NT2/D1 (cell line): ENCODE data around the gene TSC22D1.

ENCODE experiments used
- YY1 ChIP-seq: IDR thresholded peaks from 2 replicates; pipeline ENCODE4 v1.6.1; 2011; ENCODE audit not compliant: insufficient read length, insufficient read depth
- ZNF274 ChIP-seq: IDR thresholded peaks from 2 replicates; pipeline ENCODE4 v1.6.1; 2011; ENCODE audit warnings: mild to moderate bottlenecking, low read depth, low read length

DNA sequence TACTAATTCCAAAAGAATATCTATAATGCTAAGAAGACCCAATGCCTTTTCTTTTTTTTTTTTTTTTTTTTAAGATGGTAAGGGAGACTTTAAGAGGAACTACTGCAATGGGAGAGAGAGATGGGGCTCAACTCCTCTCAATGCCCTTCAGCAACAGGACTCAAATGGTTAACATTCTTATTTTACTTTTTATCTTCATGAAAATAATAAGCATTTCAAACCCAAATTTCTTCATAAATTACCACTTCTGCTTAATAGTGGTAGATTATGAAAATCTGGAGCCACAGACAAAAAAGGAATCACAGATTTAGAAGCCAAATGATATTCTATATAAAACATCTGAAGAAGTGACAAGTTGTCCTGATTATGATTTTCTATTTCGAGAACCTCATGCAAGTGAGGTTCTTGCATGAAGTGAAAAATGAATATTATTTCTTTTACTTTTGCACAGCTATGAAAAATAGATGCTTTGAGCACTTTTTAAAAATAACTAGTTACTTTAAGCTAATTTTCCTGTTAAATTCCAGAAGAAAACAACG, 128.3 kb downstream of the TSC22D1 start:
- no peak for TF ChIP-seq ZNF274
- TF ChIP-seq YY1, result no peak
